Fibroblast of peridontal ligament (primary cell): ENCODE measurements around the gene NCCRP1.
A peak's percentile ranks its signal among the peaks of the same experiment; 100 is the strongest.
"Not testable (repeated sequence)": the region's sequence is repeated elsewhere in the genome, so short reads cannot be mapped to it uniquely, and the experiment has no call there.

Experiments
- DNase-seq: peaks from one replicate; pipeline ENCODE4 v3.0.0-alpha.2; 2010; ENCODE audit errors: extremely low read depth

NCCRP1 gene

DNA sequence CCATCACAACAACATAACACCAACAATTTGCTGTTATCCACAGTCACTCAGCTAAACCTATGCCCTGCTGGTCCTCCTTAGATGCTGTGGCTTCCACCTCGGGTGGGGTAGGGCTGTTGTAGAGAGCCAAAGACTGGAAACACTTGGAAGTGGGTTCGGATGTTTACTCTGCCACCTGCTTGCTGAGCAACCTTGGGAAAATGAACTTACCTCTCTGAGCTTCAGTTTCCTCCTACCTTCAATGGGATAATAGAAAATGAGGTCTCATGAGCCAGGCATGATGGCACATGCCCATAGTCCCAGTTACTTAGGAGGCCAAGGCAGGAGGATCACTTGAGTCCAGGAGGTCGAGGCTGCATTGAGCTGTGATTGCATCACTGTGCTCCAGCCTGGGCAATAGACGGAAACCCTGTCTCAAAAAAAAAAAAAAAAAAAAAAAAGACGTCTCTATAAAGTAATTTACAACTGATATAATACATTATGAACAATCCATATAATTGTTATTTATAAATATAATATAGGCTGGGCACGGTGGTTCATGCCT lies 10.6 kb downstream of the NCCRP1 start:
- no peak for DNase-seq

GRCh38 chr19:39208175-39208795 lies 11.5 kb downstream of the NCCRP1 start:
- no peak for DNase-seq

DNA sequence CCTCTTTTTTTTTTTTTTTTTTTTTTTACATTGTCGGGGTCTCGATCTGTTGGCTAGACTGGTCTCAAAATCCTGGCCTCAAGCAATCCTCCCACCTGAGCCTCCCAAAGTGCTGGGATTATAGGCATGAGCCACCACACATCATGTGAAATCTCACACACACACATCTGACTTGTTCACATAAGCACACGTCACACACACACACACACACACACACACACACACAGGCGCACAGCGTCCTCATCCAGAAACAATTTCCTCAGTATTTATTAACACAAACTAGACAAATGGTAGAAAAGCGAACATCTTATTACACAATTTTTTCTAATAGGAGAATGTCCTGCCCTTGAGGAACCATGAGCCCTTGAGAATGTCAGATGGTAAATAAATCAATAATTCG lies 12.4 kb downstream of the NCCRP1 start:
- DNase-seq: no peak

- DNase-seq: peak; percentile 7
These were observed 15.1 kb downstream of the NCCRP1 start for GRCh38 chr19:39211731-39212374.

DNA sequence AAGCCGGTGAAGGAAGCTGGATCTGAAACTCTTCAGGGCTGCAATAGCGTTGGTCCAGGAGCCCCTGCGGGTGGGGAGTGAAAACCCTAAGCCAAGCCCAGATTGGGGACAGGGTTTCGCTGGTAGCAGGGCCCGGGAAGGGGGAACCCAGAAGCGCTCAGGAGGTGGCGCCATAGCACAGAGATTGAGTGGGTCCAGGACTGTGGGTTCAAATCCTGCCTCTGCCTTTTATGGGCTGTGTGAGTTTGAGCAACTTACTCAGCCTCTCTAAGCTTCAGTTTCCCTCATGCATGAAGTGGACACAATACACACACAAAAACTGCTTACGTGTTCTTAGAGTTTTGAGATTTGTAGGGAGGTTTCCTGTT lies 15.6 kb downstream of the NCCRP1 start:
- DNase-seq: no peak

- not testable (repeated sequence) for DNase-seq
These were observed 18.6 kb downstream of the NCCRP1 start for GRCh38 chr19:39215323-39215722.

- DNase-seq: no peak
These were observed 20.3 kb downstream of the NCCRP1 start for GRCh38 chr19:39217094-39217493.

- DNase-seq: no peak
These were observed 21.7 kb downstream of the NCCRP1 start for GRCh38 chr19:39218230-39219007.

DNA sequence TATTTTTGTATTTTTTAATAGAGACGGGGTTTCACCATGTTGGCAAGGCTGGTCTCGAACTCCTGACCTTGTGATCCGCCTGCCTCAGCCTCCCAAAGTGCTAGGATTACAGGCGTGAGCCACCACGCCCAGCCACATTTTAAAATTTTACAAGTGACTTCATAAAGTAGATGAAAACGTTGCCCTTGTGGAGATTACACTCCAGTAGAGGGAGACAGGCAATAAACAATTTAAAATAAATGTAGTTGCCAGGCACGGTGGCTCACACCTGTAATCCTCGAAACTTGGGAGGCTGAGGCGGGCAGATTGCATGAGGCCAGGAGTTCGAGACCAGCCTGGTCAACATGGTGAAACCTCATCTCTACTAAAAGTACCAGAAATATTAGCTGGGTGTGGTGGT lies 22.3 kb downstream of the NCCRP1 start:
- DNase-seq: not testable (repeated sequence)

GRCh38 chr19:39223703-39224279 lies 27.0 kb downstream of the NCCRP1 start:
- DNase-seq: peak; percentile 21

DNA sequence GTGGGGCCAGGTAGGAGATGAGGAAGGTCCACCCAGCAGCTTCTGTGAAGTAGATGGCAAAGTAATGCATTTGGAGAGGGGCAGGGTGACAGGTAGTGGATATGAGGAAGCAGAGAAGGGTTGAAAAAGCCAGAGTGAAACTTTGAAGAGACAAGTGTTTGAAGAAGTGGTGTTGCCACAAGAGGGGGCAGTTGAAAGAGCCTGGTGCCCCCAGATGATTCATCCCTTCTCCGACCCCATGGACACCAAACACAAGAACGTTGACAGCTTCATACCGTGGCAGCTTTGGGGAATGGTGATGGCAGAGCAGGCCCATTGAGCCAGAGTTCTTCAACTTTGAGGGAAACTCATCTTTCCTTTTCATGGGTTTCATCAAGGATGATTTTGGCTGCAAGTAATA lies 28.1 kb downstream of the NCCRP1 start:
- no peak for DNase-seq

GRCh38 chr19:39230096-39230764 lies 33.5 kb downstream of the NCCRP1 start:
- DNase-seq: no peak

- DNase-seq: no peak
These were observed 35.9 kb downstream of the NCCRP1 start for GRCh38 chr19:39232708-39233107.

- DNase-seq: no peak
These were observed 39.8 kb downstream of the NCCRP1 start for GRCh38 chr19:39236527-39236926.

GRCh38 chr19:39237200-39238184 lies 40.7 kb downstream of the NCCRP1 start:
- no peak for DNase-seq

- DNase-seq: no peak
These were observed 41.4 kb downstream of the NCCRP1 start for GRCh38 chr19:39238209-39238608.

GRCh38 chr19:39238944-39239343 lies 42.2 kb downstream of the NCCRP1 start:
- DNase-seq: no peak

- no peak for DNase-seq
These were observed 43.7 kb downstream of the NCCRP1 start for GRCh38 chr19:39240421-39240820.

- not testable (repeated sequence) for DNase-seq
These were observed 47.0 kb downstream of the NCCRP1 start for GRCh38 chr19:39243741-39244140.

DNA sequence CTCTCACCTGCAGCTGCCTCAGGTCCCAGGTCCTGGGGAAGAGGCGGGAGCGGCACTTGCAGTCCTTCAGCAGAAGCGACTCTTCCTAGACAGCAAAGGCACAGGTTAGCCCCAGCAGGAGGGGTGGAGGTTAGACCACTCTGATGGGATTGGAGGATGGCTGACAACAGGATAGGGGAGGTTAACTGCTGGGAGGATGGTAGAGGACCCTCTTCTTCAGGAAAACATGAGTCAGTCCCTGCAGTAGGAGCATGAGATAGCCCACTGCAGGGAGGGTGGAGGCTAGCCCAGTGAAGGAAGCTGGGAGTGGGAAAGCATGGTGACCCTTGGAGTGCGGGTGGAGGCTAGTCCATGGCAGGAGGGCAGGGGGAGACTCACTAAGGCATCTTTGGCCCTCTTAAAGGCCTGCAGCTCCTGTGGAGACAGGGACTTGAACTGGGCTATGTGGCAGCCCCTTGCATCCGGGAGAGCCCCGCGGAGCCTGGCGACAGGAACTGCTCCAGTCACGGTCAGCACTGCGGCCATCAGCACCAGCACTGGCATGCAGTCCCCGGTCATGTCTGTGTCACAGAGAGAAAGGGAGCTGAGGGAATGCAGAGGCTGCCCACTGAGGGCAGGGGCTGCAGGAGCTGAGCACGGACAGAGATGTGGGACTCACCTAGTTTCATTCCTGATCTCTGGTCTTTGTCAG lies 47.8 kb downstream of the NCCRP1 start, which contains the start of gene IFNL3:
Gene IFNL3 (minus strand): TSS at position 597 of the 691 bp plus-strand sequence. CDS start 39 bp downstream, at position 558.
- not testable (repeated sequence) for DNase-seq
